HG03378 (cell line): Measurements from ENCODE around the gene ARMC9.

Source experiments
- ATAC-seq: cut with Tn5 transposase; IDR thresholded peaks from one replicate; pipeline ENCODE4 v1.9.1; 2021; ENCODE audit warnings: mild to moderate bottlenecking, moderate library complexity; ENCODE audit not compliant: unreplicated experiment

The ARMC9 gene

GRCh38 chr2:231378026-231378722 is 179.7 kb downstream of the ARMC9 start:
- no peak for ATAC-seq

DNA sequence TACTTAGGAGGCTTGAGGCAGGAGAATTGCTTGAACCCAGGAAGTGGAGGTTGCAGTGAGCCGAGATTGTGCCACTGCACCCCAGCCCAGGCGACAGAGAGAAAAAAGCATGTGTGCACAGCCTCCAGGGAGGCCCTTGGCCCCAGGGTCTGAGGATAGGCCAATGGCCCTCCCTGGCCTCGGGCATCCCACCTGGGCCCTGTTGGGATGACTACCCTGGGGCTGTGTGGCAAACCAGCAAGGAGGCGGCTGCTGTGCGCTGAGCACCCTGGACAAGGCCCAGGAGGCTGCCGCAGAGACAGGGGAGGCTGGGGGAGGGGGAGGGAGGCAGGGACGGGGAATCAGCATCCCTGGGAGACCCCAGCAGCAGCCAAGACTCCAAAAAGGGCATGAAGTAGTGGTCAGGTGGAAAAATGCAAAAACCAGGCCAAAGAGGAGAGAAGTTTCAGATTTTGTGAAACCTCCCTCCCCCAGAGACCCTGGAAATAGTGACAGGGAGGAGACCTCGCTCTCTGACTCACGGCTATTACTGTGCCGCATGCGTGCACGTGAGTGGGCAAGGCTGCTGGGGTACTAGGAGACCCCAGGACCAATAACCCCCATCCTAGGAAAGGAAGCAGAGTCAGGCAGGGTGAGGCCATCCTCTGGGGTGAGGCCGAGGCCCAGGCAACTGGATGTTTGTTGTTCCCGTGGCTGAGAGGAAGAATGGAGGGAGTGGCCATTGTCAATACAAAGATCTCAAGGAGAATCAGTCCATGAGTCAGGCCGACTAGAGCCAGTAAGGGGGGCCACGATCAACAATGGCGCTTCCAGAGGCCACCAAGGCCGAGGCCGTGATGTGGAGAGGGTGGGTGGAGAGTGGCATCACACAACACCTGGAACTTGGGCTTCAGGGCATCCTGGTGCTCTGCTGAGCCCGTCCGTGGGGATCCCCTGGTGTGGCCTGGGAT is 181.1 kb downstream of the ARMC9 start:
- no peak for ATAC-seq

GRCh38 chr2:231380307-231380706 is 181.9 kb downstream of the ARMC9 start:
- no peak for ATAC-seq

- no peak for ATAC-seq
Measured at GRCh38 chr2:231380991-231381847, 182.8 kb downstream of the ARMC9 start.

- ATAC-seq, result no peak
Measured at GRCh38 chr2:231382116-231382515, 183.7 kb downstream of the ARMC9 start.

DNA sequence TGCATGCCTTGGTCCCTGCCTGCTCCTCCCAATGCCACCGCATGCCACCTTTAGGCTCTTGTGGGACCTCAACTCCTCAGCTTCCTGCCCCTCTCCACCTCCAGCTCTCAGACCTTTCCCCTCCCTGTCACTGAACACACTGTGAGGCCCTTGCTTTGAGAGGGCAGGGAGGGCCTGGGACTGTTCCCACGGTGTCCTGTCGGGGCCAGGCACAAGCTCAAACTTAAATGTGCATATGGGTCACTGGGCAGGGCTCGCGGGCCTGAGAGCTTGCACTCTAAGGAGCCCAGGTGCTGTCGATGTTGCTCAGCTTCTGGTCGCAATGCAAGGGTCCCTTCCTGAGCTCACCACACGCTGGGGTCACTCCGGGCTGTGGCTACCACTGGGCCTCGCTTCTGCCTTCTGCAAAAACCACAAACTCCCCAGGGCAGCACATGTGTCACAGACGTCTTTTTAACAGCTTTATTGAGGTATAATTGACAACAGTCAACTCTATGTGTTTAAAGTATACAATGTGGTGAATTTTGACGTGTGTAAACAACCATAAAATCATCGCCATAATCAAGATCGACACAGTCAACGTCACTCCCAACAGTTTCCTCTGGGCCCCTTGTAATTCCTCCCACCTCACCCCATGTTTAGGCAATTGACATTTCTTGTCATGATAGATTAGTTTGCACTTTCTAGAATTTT is 185.1 kb downstream of the ARMC9 start:
- no peak for ATAC-seq

GRCh38 chr2:231384109-231384435 is 185.6 kb downstream of the ARMC9 start:
- ATAC-seq, result no peak

GRCh38 chr2:231384970-231385369 is 186.5 kb downstream of the ARMC9 start:
- ATAC-seq, result no peak

DNA sequence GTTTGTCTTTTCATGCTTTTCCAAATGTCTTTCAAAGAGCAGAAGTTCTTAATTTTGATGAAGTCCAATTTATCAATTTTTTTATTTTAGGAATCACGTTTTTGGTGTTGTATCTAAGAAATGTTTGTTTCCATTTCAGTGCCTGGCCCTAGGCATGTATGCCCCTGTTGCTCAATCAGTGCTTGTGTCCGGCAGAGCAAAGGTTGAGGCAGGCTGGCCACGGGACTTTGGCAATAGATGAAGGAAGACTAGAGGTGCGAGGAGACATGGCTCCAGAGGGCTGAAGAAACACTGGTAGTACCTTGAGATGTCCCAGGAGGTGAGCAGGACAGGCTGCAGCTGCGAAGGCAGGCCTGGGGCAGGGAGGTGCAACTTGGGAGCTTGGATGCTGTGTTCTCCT is 187.0 kb downstream of the ARMC9 start:
- ATAC-seq, result no peak

DNA sequence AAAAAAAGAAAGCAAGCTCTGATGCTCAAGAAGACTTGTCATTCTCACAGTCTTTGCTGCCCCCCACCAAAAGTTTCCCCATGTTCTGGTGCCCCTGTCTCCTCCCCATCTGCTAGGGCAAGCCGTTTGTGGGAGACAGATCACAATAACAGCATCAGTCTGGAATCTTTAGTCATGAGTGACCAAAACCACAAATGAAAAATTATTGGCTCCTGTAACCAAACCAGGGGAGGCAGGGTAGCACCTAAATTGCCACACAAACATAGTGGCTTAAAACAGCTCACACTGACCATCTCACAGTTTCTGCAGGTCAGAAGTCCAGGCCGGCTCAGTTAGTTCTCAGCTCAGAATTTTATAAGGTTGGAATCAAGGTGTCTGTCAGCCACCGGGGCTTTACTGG is 188.0 kb downstream of the ARMC9 start:
- ATAC-seq, result no peak

DNA sequence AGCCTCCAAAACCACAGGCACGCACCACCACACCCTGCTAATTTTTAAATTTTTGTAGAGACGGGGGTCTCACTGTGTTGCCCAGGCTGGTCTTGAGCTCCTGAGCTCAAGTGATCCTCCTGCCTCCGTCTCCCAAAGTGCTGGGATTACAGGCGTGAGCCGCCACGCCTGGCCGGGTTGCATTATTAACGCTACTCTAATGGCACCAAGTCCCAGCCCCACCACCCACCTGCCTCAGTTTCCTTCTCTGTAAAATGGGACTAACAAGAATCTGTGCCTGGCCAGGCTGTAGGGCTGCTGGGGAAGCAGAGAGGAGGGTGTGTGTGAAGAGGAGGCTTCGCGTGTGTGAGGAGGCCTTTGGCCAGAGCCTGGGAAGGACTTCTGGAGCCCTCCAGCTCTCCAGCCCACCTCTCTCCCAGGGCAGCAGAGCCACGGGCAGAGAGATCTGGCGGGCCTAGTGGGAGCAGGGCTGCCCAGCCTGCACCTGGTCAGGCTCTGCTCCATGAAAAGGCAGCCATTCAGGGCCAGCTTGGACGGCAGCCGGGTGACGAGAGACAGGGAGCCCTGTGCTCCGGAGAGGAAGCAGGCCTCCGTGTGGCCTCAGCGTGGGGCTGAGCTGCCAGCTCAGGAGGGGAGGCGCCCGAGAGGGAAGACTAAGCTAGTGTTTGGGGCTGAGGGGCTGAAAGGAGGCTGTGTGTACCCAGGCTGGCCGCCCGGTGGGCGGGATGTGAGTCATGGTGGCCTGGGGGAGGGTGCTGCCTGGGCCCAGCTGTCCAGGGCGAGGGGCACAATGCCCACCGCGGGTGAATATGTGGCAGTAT is 189.7 kb downstream of the ARMC9 start:
- no peak for ATAC-seq

DNA sequence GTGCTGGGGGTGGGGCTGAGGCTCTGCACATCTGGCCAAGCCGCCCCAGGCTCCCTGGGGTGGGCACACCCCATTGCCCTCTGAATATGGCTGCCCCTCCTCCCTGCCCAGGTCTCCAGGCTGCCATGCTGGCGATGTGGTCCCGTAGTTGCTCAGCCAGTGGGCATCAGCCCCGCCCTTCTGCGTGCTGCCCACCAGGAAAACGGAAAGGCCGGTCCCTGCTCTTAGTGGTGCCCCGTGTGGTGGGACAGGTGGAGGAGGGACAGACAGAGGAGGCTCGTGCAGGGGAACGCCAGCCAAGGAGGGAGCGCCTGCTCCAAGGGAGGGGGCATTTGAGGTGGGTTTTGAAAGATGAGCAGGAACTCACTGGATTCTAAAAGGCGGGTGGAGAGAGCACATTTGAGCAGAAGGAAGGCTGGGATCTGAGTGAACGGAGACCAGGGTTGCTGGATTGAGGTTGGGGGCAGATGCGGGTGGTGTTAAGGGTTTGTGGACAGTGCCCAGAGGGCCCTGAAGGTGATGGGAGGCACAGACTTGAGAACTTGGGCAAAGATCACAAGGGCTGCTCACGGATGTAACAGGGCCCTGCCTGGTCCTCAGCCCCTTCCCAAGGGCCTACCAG is 190.4 kb downstream of the ARMC9 start:
- no peak for ATAC-seq

GRCh38 chr2:231390667-231391066 is 192.2 kb downstream of the ARMC9 start:
- no peak for ATAC-seq

DNA sequence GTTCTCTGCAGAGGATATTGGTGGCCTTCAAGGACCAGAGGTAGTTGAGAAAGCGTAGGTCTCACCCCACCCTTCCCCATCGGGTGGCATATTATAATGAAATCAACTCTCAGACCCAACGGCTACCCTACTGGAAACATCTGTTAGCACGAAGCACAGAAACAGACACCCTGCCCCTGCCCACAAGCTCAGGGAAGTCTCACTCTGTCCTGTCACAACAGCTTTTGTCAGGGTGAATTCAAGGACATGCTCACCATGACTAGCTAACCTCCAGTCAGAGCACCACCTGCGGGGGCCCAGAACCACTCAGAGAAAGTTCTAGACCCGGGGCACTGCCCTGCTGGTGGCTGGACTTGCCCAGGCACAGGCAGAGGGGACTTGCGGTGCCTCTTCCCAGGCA is 193.6 kb downstream of the ARMC9 start:
- ATAC-seq, result no peak

DNA sequence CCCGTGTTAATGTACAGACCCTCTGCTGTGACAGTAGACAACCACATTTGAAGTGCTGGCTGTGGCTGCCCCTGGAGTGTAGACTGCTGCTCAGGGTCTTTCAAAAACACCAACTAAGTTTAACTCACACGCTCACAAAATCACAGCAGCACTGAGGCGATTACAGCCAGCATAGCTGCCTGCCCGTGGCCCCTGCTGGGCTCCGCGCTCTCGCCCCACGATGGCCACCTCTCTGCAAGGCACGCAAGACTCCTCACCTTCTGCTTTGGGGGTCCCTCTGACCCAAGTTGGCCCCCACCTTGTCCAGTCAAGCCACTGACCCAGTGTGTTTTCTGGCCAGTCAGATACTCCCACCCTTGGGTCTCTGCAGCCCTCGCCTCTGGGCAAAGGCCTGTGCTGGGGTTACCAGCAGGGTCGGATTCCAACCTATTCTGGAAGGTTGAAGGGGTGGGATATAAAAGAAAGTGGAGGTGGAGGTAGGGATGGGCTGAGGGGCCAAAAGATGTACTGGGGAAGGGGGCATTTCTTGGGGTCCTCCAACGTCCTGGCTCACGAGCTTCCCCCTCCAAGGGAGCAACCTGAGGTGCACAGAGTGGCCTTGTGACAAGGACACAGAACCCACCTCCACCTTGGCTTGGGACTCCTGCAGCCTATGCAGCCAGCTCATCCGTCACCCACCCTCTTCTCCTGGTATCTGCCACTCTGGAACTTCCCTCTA is 194.2 kb downstream of the ARMC9 start:
- no peak for ATAC-seq

DNA sequence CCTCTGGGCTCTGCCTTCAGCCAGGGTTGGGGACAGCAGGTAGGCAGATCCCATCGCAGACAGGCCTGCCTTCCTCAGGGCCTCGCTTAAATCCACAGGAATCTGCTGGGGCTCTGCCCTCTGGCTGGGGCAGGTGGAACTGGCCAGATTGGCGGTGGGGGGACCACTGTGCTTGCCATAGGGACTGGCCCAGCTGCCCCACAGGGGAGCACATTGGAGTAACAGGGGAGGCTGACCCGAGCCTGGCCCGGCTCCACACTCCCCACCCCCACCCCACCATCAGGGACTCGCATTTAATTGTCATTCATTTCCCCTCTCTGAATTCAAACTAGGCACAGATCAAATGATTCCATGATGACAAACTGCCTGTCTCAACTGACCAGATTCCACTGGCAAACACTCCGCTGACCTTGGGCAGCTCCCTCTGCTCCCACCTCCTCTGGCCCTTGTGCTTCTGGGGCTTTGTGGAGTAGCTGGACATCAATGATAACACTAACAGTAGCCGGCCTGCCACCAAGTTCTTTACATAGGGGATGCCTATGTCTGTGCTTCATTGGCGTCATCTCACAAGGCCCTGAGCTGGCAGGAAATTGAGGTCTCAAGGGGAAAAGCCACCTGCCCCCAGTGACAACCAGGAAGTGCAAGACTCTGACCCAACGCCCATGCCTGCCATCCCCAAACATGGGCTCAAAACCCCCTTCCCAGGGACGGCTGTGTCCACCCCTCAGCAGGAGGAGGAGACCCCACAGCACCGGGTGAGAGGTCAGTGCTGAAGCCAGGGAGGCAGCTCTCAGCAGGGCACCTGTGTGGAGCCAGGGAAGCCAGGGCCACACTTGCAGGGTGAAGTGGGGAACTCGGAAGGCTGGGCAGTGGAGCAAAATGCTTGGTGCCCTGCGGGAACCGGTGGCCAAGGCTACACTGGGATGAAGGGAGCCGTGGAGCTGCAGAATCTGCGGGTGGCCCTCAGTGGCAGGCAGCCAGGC is 195.0 kb downstream of the ARMC9 start:
- peak; percentile 35 for ATAC-seq
